Fibroblast of lung (primary cell): ENCODE results near the gene MAP3K6.

Experiments
- EZH2 ChIP-seq: IDR thresholded peaks from 2 replicates; pipeline ENCODE4 v1.5.1; 2012; ENCODE audit warnings: low read length, control low read depth, mild to moderate bottlenecking; ENCODE audit errors: missing control alignments
- TF ChIP-seq, protein P1 (sequence below), 2 donors: IDR thresholded peaks in 1 of 2; conservative IDR thresholded peaks in 1 of 2; 1 replicate in 1 of 2; 2 replicates in 1 of 2; pipeline ENCODE4 v1.5.1; 2011 to 2012; ENCODE audit warnings: low read length in 2 of 2, control low read depth in 1 of 2, inconsistent platforms in 1 of 2, low read depth in 1 of 2, mild to moderate bottlenecking in 1 of 2

DNA sequence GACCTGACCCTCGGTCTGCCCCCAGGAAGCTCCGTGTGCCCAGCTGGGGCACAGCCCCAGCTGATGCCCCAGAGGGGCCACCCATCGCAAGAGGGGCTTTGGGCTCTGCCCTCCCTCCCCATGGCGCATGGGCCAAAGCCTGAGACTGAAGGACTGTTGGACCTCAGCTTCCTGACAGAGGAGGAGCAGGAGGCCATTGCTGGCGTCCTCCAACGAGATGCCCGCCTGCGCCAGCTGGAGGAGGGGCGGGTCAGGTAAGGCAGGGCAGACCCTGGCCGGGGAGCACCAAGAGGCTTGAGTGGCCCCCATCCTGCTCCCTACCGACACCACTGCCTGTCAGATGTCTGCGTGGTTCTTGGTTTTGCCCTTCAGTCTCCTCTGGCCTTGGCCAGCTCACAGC lies 21.5 kb downstream of the MAP3K6 start:
- TF ChIP-seq, protein P1, sequence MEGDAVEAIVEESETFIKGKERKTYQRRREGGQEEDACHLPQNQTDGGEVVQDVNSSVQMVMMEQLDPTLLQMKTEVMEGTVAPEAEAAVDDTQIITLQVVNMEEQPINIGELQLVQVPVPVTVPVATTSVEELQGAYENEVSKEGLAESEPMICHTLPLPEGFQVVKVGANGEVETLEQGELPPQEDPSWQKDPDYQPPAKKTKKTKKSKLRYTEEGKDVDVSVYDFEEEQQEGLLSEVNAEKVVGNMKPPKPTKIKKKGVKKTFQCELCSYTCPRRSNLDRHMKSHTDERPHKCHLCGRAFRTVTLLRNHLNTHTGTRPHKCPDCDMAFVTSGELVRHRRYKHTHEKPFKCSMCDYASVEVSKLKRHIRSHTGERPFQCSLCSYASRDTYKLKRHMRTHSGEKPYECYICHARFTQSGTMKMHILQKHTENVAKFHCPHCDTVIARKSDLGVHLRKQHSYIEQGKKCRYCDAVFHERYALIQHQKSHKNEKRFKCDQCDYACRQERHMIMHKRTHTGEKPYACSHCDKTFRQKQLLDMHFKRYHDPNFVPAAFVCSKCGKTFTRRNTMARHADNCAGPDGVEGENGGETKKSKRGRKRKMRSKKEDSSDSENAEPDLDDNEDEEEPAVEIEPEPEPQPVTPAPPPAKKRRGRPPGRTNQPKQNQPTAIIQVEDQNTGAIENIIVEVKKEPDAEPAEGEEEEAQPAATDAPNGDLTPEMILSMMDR (conservative IDR thresholded peaks at IDR 0.05 in 1 of 2, IDR thresholded peaks at IDR 0.05 in 1 of 2; ENCODE audit: low read depth in 1 of 2, low read length in 2 of 2): no peak
- no peak for TF ChIP-seq EZH2
